GM12891 (cell line): ENCODE results near the gene INTS14.

Experiments
- POLR2A ChIP-seq: IDR thresholded peaks from 2 replicates; pipeline ENCODE4 v1.6.1; 2011; ENCODE audit warnings: low read depth, low read length, control low read depth
- POLR2AphosphoS5 ChIP-seq: IDR thresholded peaks from 2 replicates; pipeline ENCODE4 v1.6.1; 2011; ENCODE audit warnings: low read depth, low read length, control low read depth
- POU2F2 ChIP-seq: IDR thresholded peaks from 2 replicates; pipeline ENCODE4 v1.6.1; 2011; ENCODE audit warnings: low read depth, mild to moderate bottlenecking, control low read depth, low read length, moderate library complexity
- SPI1 ChIP-seq: IDR thresholded peaks from 2 replicates; pipeline ENCODE4 v1.6.1; 2011; ENCODE audit warnings: low read depth, low read length, control low read depth
- TAF1 ChIP-seq: IDR thresholded peaks from 2 replicates; pipeline ENCODE4 v1.6.1; 2011; ENCODE audit warnings: low read depth, low read length, control low read depth

DNA sequence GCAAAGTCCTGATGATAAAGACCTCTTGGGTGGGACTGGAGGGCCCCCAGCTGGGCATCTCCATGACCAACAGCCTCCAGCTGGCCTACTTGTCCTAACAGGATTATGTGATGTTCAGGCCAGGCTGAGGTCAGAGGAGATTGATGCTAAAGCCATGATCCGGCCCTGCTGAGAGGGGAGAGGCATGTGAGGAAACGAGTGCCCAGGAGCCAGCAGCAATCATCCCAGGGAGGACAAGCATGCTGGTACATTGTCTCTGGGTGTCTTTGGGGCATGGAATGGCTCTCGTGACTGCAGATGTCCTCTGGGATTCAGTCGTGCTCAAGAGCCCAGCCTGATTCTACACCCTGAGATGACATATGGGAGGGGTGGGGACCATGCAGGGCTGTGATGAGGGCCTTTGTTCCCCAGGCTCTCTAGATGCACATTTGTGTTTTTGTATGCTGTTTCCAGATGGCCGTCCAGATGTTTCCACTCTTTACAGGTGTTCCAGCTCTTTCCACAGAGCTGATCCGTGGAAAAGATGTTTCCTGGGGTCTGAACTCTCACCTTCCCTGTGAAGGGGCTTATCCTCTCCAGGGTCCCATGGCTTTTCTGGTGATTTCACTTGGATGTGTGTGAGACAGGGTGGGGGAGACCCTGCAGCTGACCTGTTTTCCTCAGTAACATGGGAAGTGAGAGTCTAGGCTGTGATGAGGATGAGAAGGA lies 31.0 kb upstream of the INTS14 start:
- TF ChIP-seq TAF1: no peak
- TF ChIP-seq POLR2A: peak; percentile 75
- TF ChIP-seq POLR2AphosphoS5: peak; percentile 85
- TF ChIP-seq SPI1: no peak
- no peak for TF ChIP-seq POU2F2
